Measurements from ENCODE around the gene MORF4L1. TPM values are rescaled to one million over a fixed set of nuclear protein-coding genes. Genes with fewer than 3 reads are reported as not detected.
"Not testable (repeated sequence)": the region's sequence is repeated elsewhere in the genome, so short reads cannot be mapped to it uniquely, and the experiment has no call there.

Gene MORF4L1
- total RNA-seq, 4 donors from 2014 or later = 279 to 372 (median 286) TPM

DNA sequence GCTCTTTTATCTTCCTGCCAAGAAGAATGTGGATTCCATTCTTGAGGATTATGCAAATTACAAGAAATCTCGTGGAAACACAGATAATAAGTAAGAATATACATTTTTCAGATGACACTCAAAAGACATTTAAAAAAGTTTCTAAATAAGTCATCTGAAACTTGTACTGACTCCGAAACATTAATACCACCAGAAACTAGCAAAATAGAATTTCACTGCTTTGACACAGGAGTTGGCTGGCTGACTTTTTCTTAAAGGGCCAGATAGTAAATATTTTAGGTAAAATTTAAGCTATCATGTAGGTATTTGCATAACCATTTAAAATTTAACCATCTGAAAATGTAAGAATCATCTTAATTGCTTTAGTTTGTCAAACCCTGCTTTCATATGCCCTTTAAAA is 20.8 kb downstream of the MORF4L1 start:
- H3K27me3 ChIP-seq = no peaks in the 10 kb centered on the region
- no peak for TF ChIP-seq POLR2A (IDR thresholded peaks at IDR 0.05)
- TF ChIP-seq, protein P1, sequence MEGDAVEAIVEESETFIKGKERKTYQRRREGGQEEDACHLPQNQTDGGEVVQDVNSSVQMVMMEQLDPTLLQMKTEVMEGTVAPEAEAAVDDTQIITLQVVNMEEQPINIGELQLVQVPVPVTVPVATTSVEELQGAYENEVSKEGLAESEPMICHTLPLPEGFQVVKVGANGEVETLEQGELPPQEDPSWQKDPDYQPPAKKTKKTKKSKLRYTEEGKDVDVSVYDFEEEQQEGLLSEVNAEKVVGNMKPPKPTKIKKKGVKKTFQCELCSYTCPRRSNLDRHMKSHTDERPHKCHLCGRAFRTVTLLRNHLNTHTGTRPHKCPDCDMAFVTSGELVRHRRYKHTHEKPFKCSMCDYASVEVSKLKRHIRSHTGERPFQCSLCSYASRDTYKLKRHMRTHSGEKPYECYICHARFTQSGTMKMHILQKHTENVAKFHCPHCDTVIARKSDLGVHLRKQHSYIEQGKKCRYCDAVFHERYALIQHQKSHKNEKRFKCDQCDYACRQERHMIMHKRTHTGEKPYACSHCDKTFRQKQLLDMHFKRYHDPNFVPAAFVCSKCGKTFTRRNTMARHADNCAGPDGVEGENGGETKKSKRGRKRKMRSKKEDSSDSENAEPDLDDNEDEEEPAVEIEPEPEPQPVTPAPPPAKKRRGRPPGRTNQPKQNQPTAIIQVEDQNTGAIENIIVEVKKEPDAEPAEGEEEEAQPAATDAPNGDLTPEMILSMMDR (IDR thresholded peaks at IDR 0.05 in 4 of 5, conservative IDR thresholded peaks at IDR 0.05 in 1 of 5) = no peak
- in situ Hi-C loops (cut with MboI; ENCODE audit: low sequenced_read_pairs in 4 of 4) = no loop called here
- intact Hi-C loops (cut with DNase I; ENCODE audit: low total_unique reads) = no loop called here
- no peak for DNase-seq
- no peak for ATAC-seq
- H3K36me3 ChIP-seq = peaks cover 0 to 86% of the 10 kb centered on the region in 2 donors
- no peak overlapping the region for H3K27ac ChIP-seq
- H3K9me3 ChIP-seq = no peaks in the 10 kb centered on the region
- H3K4me3 ChIP-seq = no peak overlapping the region
- H3K4me1 ChIP-seq = no peaks in the 10 kb centered on the region

DNA sequence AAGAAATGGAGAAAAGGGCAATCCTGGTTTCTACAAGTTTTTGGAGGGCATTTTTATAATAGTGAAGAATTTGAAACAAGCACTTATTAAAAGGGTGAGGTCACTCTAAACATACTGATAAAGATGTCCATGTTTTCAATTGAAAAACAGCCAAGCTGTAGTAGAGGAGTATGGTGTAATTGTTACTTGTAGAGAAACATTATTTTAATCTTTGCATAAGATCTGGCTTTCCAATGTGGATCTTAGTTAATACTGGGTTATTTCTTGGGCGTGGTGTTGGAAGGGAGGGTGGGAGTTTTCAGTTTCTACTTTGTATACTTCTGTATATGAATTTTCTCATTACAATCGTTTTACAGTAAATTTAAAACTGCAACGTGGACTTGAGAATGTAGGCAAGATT is 22.8 kb downstream of the MORF4L1 start:
- H3K9me3 ChIP-seq = no peaks in the 10 kb centered on the region
- ATAC-seq (no peak), DNase-seq (no peak)
- no peaks in the 10 kb centered on the region for H3K27me3 ChIP-seq
- TF ChIP-seq POLR2A (IDR thresholded peaks at IDR 0.05) = no peak
- TF ChIP-seq, protein P1 (IDR thresholded peaks at IDR 0.05 in 4 of 5, conservative IDR thresholded peaks at IDR 0.05 in 1 of 5) = no peak
- peaks cover 0 to 90% of the 10 kb centered on the region in 2 donors for H3K36me3 ChIP-seq
- H3K4me3 ChIP-seq = no peak overlapping the region
- intact Hi-C loops (cut with DNase I; ENCODE audit: low total_unique reads) = no loop called here
- H3K27ac ChIP-seq = no peak overlapping the region
- no peaks in the 10 kb centered on the region for H3K4me1 ChIP-seq
- in situ Hi-C loops (cut with MboI; ENCODE audit: low sequenced_read_pairs in 4 of 4) = no loop called here

DNA sequence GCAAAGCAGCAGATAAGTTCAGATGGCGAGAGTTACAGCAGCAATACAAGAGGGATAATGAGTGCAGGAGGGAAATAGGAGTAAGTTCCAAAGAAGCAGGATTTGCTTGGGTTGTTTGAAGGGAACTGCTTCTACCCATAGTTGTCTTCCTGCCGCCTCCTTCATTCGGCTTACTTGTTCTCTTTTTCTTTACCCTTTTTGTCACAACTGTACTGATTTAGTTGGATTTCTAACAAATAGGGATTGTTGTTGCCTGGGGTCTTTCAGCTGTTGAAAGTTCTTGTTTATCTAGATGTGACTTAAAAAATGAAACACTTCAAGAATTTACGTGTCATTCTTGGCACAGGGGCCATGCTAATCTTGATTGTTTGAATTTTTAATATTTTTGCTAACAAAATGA is 25.9 kb downstream of the MORF4L1 start:
- no peaks in the 10 kb centered on the region for H3K4me1 ChIP-seq
- DNase-seq (no peak), ATAC-seq (no peak)
- no peak overlapping the region for H3K4me3 ChIP-seq
- no peaks in the 10 kb centered on the region for H3K27me3 ChIP-seq
- H3K27ac ChIP-seq = no peak overlapping the region
- no peak for TF ChIP-seq POLR2A (IDR thresholded peaks at IDR 0.05)
- TF ChIP-seq, protein P1 (IDR thresholded peaks at IDR 0.05 in 4 of 5, conservative IDR thresholded peaks at IDR 0.05 in 1 of 5) = no peak
- no peaks in the 10 kb centered on the region for H3K9me3 ChIP-seq
- in situ Hi-C loops (cut with MboI; ENCODE audit: low sequenced_read_pairs in 4 of 4) = no loop called here
- peaks cover 0 to 85% of the 10 kb centered on the region in 2 donors for H3K36me3 ChIP-seq
- intact Hi-C loops (cut with DNase I; ENCODE audit: low total_unique reads) = no loop called here

DNA sequence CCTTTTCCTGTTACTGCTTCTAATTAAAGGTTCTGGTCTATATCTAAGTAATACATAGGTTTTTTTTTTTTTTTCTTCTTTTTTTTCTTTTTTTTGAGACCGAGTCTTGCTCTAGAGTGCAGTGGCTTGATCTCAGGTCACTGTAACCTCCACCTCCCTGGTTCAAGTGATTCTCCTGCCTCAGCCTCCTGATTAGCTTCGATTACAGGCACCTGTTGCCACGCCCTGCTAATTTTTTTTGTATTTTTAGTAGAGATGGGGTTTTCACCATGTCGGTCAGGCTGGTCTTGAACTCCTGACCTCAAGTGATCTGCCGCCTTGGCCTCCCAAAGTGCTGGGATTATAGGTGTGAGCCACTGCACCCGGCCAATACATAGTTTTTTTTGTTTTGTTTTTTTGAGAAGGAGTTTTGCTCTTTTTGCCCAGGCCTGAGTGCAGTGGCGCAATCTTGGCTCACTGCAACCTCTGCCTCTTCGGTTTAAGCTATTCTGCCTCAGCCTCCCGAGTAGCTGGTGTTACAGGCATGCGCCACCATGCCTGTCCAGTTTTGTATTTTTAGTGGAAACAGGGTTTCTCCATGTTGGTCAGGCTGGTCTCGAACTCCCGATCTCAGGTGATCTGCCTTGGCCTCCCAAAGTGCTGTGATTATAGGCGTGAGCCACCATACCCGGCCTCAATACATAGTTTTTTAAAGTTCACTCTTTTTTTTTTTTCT is 28.3 kb downstream of the MORF4L1 start:
- in situ Hi-C loops (cut with MboI; ENCODE audit: low sequenced_read_pairs in 4 of 4) = loop anchor here in 1 of 4 donors (25.0 kb wide), 1 partner anchor 286 kb away; no protein-coding TSS in a partner anchor
- DNase-seq; H3K27ac ChIP-seq; intact Hi-C loops (cut with DNase I; ENCODE audit: low total_unique reads); H3K9me3 ChIP-seq; H3K27me3 ChIP-seq; ATAC-seq; H3K4me3 ChIP-seq; H3K4me1 ChIP-seq: not testable (repeated sequence)
- peaks cover 2 to 82% of the 10 kb centered on the region in 2 donors for H3K36me3 ChIP-seq

DNA sequence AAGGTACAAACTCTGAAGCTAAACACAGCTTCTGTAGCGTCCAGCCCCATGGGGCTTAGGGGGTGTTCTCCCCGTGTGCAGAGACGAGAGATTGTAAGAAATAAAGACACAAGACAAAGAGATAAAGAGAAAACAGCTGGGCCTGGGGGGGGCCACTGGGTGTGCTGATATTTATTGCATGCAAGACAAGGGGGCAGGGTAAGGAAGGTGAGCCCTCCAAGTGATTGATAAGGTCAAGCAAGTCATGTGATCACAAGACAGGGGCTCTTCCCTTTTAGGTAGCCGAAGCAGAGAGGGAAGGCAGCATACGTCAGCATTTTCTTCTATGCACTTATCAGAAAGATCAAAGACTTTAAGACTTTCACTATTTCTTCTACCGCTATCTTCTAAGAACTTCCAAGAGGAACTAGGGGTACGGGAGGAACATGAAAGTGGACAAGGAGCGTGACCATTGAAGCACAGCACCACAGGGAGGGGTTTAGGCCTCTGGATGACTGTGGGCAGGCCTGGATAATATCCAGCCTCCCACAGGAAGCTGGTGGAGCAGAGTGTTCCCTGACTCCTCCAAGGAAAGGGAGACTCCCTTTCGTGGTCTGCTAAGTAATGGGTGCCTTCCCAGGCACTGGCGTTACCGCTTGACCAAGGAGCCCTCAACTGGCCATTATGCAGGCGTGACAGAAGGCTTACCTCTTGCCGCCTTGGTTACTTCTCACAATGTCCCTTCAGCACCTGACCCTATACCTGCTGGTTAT is 29.8 kb downstream of the MORF4L1 start:
- Histone ChIP-seq H3K4me1 (peaks cover 9 to 13% of the 10 kb centered on the region in 2 donors), H3K36me3 (peaks cover 2 to 75% of the 10 kb centered on the region in 2 donors)
- H3K4me3 ChIP-seq; H3K9me3 ChIP-seq; H3K27me3 ChIP-seq; ATAC-seq; intact Hi-C loops (cut with DNase I; ENCODE audit: low total_unique reads); DNase-seq; H3K27ac ChIP-seq: not testable (repeated sequence)
- in situ Hi-C loops (cut with MboI; ENCODE audit: low sequenced_read_pairs in 4 of 4) = loop anchor here in 1 of 4 donors (25.0 kb wide), 1 partner anchor 285 kb away; no protein-coding TSS in a partner anchor

Measured in gastrocnemius medialis (tissue), 4 donors.